Measurements from ENCODE around the gene PAK6. TPM values are rescaled to one million over a fixed set of nuclear protein-coding genes. Genes with fewer than 3 reads are reported as not detected.

PAK6 gene
- total RNA-seq, 2 donors from 2014 or later: 7.7 to 9.1 TPM

- H3K36me3 ChIP-seq (ENCODE audit: control insufficient read depth, insufficient read depth, low read length): no peaks in the 10 kb centered on the region
- H3K27me3 ChIP-seq (ENCODE audit: control insufficient read depth, insufficient read depth, low read length, poor library complexity, severe bottlenecking): peaks cover 21% of the 10 kb centered on the region
- Mint-ChIP-seq H3K4me1 (peaks cover 3% of the 10 kb centered on the region), H3K27ac (no peak overlapping the region), H3K36me3 (ENCODE audit: low read depth) (no peaks in the 10 kb centered on the region), H3K4me3 (no peak overlapping the region), H3K9me3 (no peaks in the 10 kb centered on the region), H3K27me3 (ENCODE audit: insufficient read depth) (peaks cover 12% of the 10 kb centered on the region)
- H3K4me1 ChIP-seq (ENCODE audit: control insufficient read depth, insufficient read depth, low read length): no peaks in the 10 kb centered on the region
- no peak overlapping the region for H3K9ac ChIP-seq (ENCODE audit: extremely low read depth, low read length, poor library complexity, severe bottlenecking)
- no peak overlapping the region for H3K27ac ChIP-seq (ENCODE audit: low read depth, low read length)
- no peak overlapping the region for H3K4me3 ChIP-seq (ENCODE audit: low read length)
- H3K9me3 ChIP-seq (ENCODE audit: control insufficient read depth, low read length): no peaks in the 10 kb centered on the region
- TF ChIP-seq CTCF (conservative IDR thresholded peaks at IDR 0.05): no peak
- WGBS, 2 experiments (ENCODE audit: insufficient coverage in 1 of 2, insufficient read length in 1 of 2): 51 to 71% methylated on average over 7 to 8 of the region's 8 CpGs
- DNase-seq: no peak
These were observed 19.7 kb downstream of the PAK6 start for GRCh38 chr15:40258544-40258943.

- Mint-ChIP-seq H3K4me3 (no peak overlapping the region), H3K36me3 (ENCODE audit: low read depth) (no peaks in the 10 kb centered on the region), H3K27ac (no peak overlapping the region), H3K27me3 (ENCODE audit: insufficient read depth) (peaks cover 7% of the 10 kb centered on the region), H3K4me1 (no peaks in the 10 kb centered on the region), H3K9me3 (no peaks in the 10 kb centered on the region)
- 84 to 85% methylated on average over 5 to 7 of the region's 7 CpGs for WGBS, 2 experiments (ENCODE audit: insufficient coverage in 1 of 2, insufficient read length in 1 of 2)
- no peaks in the 10 kb centered on the region for H3K9me3 ChIP-seq (ENCODE audit: control insufficient read depth, low read length)
- no peak for DNase-seq
- H3K9ac ChIP-seq (ENCODE audit: extremely low read depth, low read length, poor library complexity, severe bottlenecking): no peak overlapping the region
- H3K27me3 ChIP-seq (ENCODE audit: control insufficient read depth, insufficient read depth, low read length, poor library complexity, severe bottlenecking): peaks cover 16% of the 10 kb centered on the region
- H3K36me3 ChIP-seq (ENCODE audit: control insufficient read depth, insufficient read depth, low read length): no peaks in the 10 kb centered on the region
- no peaks in the 10 kb centered on the region for H3K4me1 ChIP-seq (ENCODE audit: control insufficient read depth, insufficient read depth, low read length)
- no peak overlapping the region for H3K27ac ChIP-seq (ENCODE audit: low read depth, low read length)
- TF ChIP-seq CTCF (conservative IDR thresholded peaks at IDR 0.05): no peak
- H3K4me3 ChIP-seq (ENCODE audit: low read length): no peak overlapping the region
These were observed 20.2 kb downstream of the PAK6 start for GRCh38 chr15:40259021-40259420.

GRCh38 chr15:40263024-40263754 is 24.3 kb downstream of the PAK6 start:
- H3K9me3 ChIP-seq (ENCODE audit: control insufficient read depth, low read length): no peaks in the 10 kb centered on the region
- H3K4me3 ChIP-seq (ENCODE audit: low read length): no peak overlapping the region
- no peak for DNase-seq
- Mint-ChIP-seq H3K27me3 (ENCODE audit: insufficient read depth) (no peaks in the 10 kb centered on the region), H3K36me3 (ENCODE audit: low read depth) (no peaks in the 10 kb centered on the region), H3K4me1 (peaks cover 13% of the 10 kb centered on the region), H3K27ac (no peak overlapping the region), H3K9me3 (no peaks in the 10 kb centered on the region), H3K4me3 (no peak overlapping the region)
- H3K4me1 ChIP-seq (ENCODE audit: control insufficient read depth, insufficient read depth, low read length): peaks cover 3% of the 10 kb centered on the region
- 90 to 94% methylated on average over 10 to 12 of the region's 12 CpGs for WGBS, 2 experiments (ENCODE audit: insufficient coverage in 1 of 2, insufficient read length in 1 of 2)
- no peak overlapping the region for H3K27ac ChIP-seq (ENCODE audit: low read depth, low read length)
- H3K36me3 ChIP-seq (ENCODE audit: control insufficient read depth, insufficient read depth, low read length): no peaks in the 10 kb centered on the region
- no peak overlapping the region for H3K9ac ChIP-seq (ENCODE audit: extremely low read depth, low read length, poor library complexity, severe bottlenecking)
- no peak for TF ChIP-seq CTCF (conservative IDR thresholded peaks at IDR 0.05)
- H3K27me3 ChIP-seq (ENCODE audit: control insufficient read depth, insufficient read depth, low read length, poor library complexity, severe bottlenecking): no peaks in the 10 kb centered on the region
